Neural cell (in vitro differentiated cells): Measurements from ENCODE around the gene SETD4.

ENCODE experiments used
- EP300 ChIP-seq: fragments of 450-650 bp; conservative IDR thresholded peaks from 2 replicates; pipeline ENCODE4 v1.6.1; 2014; ENCODE audit warnings: antibody characterized with exemption, mild to moderate bottlenecking, moderate library complexity; ENCODE audit not compliant: poor library complexity, severe bottlenecking
- EZH2 ChIP-seq: fragments of 200-600, 300-800 bp; shearing (Covaris generic), sonication (generic); IDR thresholded peaks from 2 replicates; pipeline ENCODE4 v1.6.1; 2014; ENCODE audit warnings: antibody characterized with exemption, low read length, borderline replicate concordance, mild to moderate bottlenecking; ENCODE audit not compliant: insufficient read depth, poor library complexity, severe bottlenecking
- POLR2AphosphoS5 ChIP-seq: IDR thresholded peaks from 2 replicates; pipeline ENCODE4 v1.6.1; 2012
- RAD21 ChIP-seq: fragments of 450-650 bp; conservative IDR thresholded peaks from 2 replicates; pipeline ENCODE4 v1.6.1; 2014; ENCODE audit warnings: antibody characterized with exemption, mild to moderate bottlenecking, moderate library complexity
- TAF1 ChIP-seq: IDR thresholded peaks from 2 replicates; pipeline ENCODE4 v1.6.1; 2012; ENCODE audit warnings: low read depth
- TF ChIP-seq, protein P1 (sequence below): IDR thresholded peaks from 2 replicates; pipeline ENCODE4 v1.6.1; 2012; ENCODE audit warnings: borderline replicate concordance
- TF ChIP-seq, protein P2 (sequence below): fragments of 450-650 bp; IDR thresholded peaks from 2 replicates; pipeline ENCODE4 v1.5.1; 2014; ENCODE audit warnings: antibody characterized with exemption, mild to moderate bottlenecking, moderate library complexity; ENCODE audit not compliant: poor library complexity, severe bottlenecking

DNA sequence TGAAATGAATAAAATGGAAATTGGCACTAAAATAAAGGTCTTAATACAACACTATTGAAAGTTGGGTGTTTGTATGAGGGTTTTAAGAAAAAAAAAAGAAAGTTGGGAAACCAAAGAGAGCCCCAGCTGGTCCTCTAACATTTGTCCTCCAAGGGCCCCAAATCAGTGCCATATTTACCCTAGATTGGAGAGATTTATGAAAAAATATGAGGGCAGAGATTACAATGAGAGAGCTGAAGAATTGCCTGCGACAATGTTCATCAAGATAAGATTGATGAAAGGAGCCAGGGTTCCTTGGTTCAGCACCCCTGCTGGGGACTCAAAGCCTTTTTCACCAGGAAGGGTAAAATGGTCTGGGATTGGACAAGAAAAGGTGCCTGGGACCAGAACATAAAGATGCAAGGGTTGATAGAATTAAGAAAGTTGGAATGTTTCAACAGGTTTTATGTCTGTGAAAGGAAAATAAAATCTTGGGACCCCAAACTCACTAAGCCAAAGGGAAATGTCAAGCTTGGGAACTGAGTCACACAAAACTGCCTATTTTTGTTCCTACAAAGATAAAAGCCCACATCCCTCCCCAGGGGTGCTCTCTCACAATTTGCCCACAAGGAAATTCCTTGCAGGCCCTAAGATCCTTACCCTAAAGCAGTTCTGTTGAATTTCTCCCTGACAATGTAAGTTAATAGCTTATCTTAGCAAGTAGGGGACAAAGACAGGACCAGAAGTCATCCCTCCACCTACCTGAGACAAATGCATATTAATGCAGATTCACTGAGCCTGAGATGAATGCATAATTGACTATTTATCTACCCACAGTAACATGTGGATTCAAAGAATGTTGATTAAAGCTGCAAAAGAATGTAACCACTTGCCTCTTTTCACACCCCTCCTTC lies 36.3 kb upstream of the SETD4 start:
- TF ChIP-seq, protein P1, sequence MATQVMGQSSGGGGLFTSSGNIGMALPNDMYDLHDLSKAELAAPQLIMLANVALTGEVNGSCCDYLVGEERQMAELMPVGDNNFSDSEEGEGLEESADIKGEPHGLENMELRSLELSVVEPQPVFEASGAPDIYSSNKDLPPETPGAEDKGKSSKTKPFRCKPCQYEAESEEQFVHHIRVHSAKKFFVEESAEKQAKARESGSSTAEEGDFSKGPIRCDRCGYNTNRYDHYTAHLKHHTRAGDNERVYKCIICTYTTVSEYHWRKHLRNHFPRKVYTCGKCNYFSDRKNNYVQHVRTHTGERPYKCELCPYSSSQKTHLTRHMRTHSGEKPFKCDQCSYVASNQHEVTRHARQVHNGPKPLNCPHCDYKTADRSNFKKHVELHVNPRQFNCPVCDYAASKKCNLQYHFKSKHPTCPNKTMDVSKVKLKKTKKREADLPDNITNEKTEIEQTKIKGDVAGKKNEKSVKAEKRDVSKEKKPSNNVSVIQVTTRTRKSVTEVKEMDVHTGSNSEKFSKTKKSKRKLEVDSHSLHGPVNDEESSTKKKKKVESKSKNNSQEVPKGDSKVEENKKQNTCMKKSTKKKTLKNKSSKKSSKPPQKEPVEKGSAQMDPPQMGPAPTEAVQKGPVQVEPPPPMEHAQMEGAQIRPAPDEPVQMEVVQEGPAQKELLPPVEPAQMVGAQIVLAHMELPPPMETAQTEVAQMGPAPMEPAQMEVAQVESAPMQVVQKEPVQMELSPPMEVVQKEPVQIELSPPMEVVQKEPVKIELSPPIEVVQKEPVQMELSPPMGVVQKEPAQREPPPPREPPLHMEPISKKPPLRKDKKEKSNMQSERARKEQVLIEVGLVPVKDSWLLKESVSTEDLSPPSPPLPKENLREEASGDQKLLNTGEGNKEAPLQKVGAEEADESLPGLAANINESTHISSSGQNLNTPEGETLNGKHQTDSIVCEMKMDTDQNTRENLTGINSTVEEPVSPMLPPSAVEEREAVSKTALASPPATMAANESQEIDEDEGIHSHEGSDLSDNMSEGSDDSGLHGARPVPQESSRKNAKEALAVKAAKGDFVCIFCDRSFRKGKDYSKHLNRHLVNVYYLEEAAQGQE = no peak
- TF ChIP-seq, protein P2, sequence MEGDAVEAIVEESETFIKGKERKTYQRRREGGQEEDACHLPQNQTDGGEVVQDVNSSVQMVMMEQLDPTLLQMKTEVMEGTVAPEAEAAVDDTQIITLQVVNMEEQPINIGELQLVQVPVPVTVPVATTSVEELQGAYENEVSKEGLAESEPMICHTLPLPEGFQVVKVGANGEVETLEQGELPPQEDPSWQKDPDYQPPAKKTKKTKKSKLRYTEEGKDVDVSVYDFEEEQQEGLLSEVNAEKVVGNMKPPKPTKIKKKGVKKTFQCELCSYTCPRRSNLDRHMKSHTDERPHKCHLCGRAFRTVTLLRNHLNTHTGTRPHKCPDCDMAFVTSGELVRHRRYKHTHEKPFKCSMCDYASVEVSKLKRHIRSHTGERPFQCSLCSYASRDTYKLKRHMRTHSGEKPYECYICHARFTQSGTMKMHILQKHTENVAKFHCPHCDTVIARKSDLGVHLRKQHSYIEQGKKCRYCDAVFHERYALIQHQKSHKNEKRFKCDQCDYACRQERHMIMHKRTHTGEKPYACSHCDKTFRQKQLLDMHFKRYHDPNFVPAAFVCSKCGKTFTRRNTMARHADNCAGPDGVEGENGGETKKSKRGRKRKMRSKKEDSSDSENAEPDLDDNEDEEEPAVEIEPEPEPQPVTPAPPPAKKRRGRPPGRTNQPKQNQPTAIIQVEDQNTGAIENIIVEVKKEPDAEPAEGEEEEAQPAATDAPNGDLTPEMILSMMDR = no peak
- no peak for TF ChIP-seq EZH2
- no peak for TF ChIP-seq POLR2AphosphoS5
- TF ChIP-seq RAD21 = no peak
- no peak for TF ChIP-seq EP300
- no peak for TF ChIP-seq TAF1
